ENCODE measurements around the gene GAL3ST3. TPM values are rescaled to one million over a fixed set of nuclear protein-coding genes. Genes with fewer than 3 reads are reported as not detected.

Gene GAL3ST3
- total RNA-seq, 4 donors from 2014 or later, result 49.2 to 154 (median 118) TPM

DNA sequence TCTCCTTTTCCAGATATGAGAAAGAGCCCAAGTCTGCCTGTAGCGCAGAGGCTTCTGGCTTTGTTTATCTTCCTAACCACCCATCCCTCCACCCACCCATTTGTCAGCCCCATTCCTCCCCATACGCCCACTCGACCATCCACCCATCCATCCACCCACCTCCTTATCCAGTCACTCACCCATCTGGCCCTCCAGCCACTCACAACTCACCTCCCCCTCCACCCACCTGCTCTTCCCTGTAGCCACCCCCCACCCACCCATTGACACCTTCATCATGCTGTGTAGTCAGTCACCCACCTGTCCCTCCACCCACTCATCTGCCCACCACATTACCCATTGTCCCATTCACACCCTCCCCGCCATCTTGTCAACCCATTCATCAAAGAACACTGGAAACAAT lies 31.6 kb downstream of the GAL3ST3 start:
- Histone ChIP-seq H3K36me3 (no peaks in the 10 kb centered on the region), H3K27ac (no peak overlapping the region), H3K9me3 (no peaks in the 10 kb centered on the region), H3K4me1 (peaks cover 5 to 17% of the 10 kb centered on the region in 2 donors), H3K27me3 (no peaks in the 10 kb centered on the region), H3K4me3 (replicated peaks in 1 of 3) (no peak overlapping the region)
- intact Hi-C loops (cut with DNase I), result no loop called here
- TF ChIP-seq POLR2A (IDR thresholded peaks at IDR 0.05), result no peak
- TF ChIP-seq, protein P1, sequence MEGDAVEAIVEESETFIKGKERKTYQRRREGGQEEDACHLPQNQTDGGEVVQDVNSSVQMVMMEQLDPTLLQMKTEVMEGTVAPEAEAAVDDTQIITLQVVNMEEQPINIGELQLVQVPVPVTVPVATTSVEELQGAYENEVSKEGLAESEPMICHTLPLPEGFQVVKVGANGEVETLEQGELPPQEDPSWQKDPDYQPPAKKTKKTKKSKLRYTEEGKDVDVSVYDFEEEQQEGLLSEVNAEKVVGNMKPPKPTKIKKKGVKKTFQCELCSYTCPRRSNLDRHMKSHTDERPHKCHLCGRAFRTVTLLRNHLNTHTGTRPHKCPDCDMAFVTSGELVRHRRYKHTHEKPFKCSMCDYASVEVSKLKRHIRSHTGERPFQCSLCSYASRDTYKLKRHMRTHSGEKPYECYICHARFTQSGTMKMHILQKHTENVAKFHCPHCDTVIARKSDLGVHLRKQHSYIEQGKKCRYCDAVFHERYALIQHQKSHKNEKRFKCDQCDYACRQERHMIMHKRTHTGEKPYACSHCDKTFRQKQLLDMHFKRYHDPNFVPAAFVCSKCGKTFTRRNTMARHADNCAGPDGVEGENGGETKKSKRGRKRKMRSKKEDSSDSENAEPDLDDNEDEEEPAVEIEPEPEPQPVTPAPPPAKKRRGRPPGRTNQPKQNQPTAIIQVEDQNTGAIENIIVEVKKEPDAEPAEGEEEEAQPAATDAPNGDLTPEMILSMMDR (IDR thresholded peaks at IDR 0.05), result no peak
- no peak for DNase-seq
- 76 to 77% methylated on average over 4 of the region's 4 CpGs for WGBS, 2 donors

DNA sequence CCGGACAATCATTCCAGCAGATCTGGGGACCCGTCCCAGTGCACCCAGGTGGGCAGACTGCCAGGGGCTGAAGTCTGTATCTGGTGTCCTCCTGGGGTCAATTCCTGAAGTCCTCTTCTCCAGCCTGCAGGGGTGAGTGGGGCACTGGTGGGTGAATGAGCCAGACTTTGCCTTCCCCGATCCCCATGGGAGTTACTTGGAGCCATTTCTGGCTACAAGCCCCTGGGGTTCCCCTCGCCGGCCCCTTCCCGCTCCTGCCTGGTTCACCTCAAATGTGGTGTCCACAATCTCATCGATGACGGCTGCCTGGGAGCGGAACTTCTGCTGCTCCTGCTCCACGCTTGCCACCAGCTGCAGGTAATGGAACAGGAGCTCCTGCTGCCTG lies 32.2 kb downstream of the GAL3ST3 start:
- H3K36me3 ChIP-seq, result no peaks in the 10 kb centered on the region
- no peaks in the 10 kb centered on the region for H3K9me3 ChIP-seq
- intact Hi-C loops (cut with DNase I), result no loop called here
- no peak overlapping the region for H3K27ac ChIP-seq
- peaks cover 8 to 19% of the 10 kb centered on the region in 2 donors for H3K4me1 ChIP-seq
- 88 to 90% methylated on average over 10 of the region's 10 CpGs for WGBS, 2 donors
- DNase-seq, result no peak
- TF ChIP-seq POLR2A (IDR thresholded peaks at IDR 0.05), result no peak
- TF ChIP-seq, protein P1 (IDR thresholded peaks at IDR 0.05), result no peak
- no peaks in the 10 kb centered on the region for H3K27me3 ChIP-seq
- H3K4me3 ChIP-seq (replicated peaks in 1 of 3), result no peak overlapping the region

DNA sequence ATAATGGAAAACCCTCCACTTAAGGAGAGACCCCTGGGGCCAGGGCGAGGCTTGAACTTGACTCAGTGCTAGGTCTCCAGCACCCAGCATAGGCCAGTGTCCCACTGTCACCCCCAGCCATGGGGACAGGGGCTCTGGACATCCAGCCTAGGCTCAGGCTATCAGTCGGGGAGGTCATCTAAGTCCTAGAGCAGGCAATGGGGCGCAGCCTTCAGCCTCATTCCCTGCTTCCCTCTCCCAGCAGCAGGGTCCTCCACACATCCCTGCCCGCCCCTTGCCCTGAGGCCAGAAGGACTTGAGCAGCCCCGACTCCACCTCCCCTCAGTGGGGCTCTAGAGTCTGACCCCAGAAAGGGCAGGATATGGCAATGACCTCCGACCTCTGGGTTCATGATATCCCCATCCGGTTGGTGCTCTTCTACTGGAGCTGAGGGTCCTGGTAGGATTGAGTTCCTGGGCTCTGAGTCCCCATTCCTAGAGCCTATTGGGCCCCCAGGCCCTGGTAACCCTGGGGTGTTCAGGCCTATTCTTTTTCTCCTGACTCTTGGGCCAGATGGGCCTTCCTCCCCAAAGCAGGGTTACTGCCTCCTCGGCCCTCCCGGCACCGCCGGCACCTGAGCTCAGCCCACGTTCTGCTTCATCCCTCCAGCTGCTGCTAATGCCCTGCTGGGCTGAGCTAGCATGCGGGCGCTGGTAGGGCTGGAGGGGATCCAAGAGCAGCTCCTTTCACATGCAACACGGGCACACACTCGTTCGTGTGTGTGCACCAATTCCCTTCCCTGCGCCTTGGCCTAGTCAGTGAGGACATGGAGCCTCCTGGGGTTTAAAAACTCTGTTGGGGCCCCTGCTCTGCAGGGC lies 32.8 kb downstream of the GAL3ST3 start:
- peaks cover 12 to 23% of the 10 kb centered on the region in 2 donors for H3K4me1 ChIP-seq
- no peaks in the 10 kb centered on the region for H3K36me3 ChIP-seq
- intact Hi-C loops (cut with DNase I), result no loop called here
- no peak for TF ChIP-seq POLR2A (IDR thresholded peaks at IDR 0.05)
- TF ChIP-seq, protein P1 (IDR thresholded peaks at IDR 0.05), result no peak
- WGBS, 2 donors, result 85 to 91% methylated on average over 12 to 16 of the region's 18 CpGs
- no peak overlapping the region for H3K27ac ChIP-seq
- no peaks in the 10 kb centered on the region for H3K27me3 ChIP-seq
- no peak overlapping the region for H3K4me3 ChIP-seq (replicated peaks in 1 of 3)
- peak in 1 of 2 donors; percentile 17 for DNase-seq
- H3K9me3 ChIP-seq, result no peaks in the 10 kb centered on the region

DNA sequence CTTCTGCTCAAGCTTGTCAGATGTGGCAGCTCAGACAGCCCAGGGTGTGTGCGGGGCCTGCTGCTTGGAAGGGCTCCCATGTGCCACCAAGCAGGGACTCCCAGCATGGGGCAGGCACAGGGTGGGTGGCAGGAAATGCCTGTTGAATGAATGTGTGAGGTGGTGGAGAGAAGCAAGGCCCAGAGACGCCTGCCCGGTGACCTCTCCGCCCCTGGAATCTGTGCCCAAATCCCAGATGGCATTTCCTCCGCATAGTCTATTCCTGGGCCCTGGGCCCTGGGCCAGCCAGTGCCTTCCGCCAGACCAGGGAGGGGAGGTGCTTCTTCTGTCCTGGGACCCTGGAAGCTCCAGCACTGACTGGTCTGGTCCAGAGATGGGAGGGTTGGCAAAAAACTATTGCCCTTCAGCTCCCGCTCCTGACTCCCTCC lies 33.5 kb downstream of the GAL3ST3 start:
- Histone ChIP-seq H3K4me1 (peaks cover 12 to 28% of the 10 kb centered on the region in 2 donors), H3K27ac (no peak overlapping the region), H3K27me3 (no peaks in the 10 kb centered on the region), H3K9me3 (no peaks in the 10 kb centered on the region), H3K4me3 (replicated peaks in 1 of 3) (no peak overlapping the region), H3K36me3 (no peaks in the 10 kb centered on the region)
- 83 to 93% methylated on average over 3 to 5 of the region's 7 CpGs for WGBS, 2 donors
- TF ChIP-seq, protein P1 (IDR thresholded peaks at IDR 0.05), result no peak
- TF ChIP-seq POLR2A (IDR thresholded peaks at IDR 0.05), result no peak
- no peak for DNase-seq
- intact Hi-C loops (cut with DNase I), result no loop called here

DNA sequence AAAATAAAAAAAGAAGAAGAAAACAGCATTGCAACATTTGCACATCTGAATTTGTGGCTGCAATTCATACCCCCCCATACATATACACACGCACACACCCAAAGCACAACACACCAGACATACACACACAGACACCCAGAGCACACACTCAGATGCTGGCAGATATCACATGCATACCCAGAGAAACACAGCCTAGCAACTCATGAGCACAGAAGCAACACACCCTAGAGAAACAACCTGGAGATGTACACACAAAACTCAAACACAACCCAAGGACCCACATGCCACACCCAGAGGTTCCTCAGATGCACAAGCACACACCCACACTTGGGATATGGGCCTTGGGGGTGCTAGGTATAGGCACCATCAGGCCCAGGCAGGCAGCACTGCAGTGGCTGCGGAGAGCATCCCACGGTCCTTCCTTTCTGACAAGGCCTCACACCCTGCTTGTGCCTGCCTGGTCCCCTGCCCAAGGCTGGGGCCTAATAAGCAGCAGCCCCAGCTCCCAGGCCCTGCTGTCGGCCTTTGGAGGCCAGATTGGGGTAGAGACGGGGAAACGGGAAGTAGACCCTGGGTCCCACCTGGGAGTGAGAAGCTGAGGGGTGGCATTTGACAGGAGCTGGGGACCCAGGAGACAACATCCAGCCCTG lies 34.0 kb downstream of the GAL3ST3 start:
- WGBS, 2 donors, result 93 to 98% methylated on average over 4 of the region's 6 CpGs
- Histone ChIP-seq H3K27me3 (no peaks in the 10 kb centered on the region), H3K9me3 (no peaks in the 10 kb centered on the region), H3K4me1 (peaks cover 12 to 28% of the 10 kb centered on the region in 2 donors), H3K27ac (no peak overlapping the region), H3K36me3 (no peaks in the 10 kb centered on the region), H3K4me3 (replicated peaks in 1 of 3) (no peak overlapping the region)
- no peak for TF ChIP-seq POLR2A (IDR thresholded peaks at IDR 0.05)
- TF ChIP-seq, protein P1 (IDR thresholded peaks at IDR 0.05), result no peak
- DNase-seq, result no peak
- intact Hi-C loops (cut with DNase I), result no loop called here

Data from thyroid gland (tissue), 4 donors.